ENCODE results near the gene SEC23B.

DNA sequence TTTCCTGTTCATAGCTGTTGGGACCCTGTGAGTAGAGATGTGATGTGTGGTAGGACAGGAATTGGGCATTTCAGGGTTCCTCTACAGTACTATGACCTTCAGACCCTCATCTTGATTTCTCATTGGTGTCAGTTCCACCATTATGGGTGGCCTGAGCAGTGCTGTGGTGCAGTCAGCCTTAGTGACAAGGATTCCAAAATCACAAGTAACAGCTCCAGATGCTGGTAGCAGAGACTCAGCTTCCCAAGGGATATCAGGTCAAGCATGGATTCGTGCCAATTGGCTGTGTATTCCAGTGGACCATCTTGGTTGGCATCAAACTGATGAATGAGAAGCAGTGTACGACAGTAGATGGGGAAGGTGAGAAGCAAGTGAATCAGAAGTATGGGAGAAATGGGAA is 63.3 kb downstream of the SEC23B start:
- TF ChIP-seq POLR2A (IDR thresholded peaks at IDR 0.05; ENCODE audit: control extremely low read depth in 1 of 2, low read depth in 2 of 2, low read length in 2 of 2) = no peak
- TF ChIP-seq, protein P1, sequence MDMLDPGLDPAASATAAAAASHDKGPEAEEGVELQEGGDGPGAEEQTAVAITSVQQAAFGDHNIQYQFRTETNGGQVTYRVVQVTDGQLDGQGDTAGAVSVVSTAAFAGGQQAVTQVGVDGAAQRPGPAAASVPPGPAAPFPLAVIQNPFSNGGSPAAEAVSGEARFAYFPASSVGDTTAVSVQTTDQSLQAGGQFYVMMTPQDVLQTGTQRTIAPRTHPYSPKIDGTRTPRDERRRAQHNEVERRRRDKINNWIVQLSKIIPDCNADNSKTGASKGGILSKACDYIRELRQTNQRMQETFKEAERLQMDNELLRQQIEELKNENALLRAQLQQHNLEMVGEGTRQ (IDR thresholded peaks at IDR 0.05; ENCODE audit: low read length) = no peak
- no peak for TF ChIP-seq JUND (IDR thresholded peaks at IDR 0.05; ENCODE audit: low read length)
- no peak for TF ChIP-seq CEBPB (IDR thresholded peaks at IDR 0.05; ENCODE audit: low read depth, low read length)
- TF ChIP-seq, protein P2, sequence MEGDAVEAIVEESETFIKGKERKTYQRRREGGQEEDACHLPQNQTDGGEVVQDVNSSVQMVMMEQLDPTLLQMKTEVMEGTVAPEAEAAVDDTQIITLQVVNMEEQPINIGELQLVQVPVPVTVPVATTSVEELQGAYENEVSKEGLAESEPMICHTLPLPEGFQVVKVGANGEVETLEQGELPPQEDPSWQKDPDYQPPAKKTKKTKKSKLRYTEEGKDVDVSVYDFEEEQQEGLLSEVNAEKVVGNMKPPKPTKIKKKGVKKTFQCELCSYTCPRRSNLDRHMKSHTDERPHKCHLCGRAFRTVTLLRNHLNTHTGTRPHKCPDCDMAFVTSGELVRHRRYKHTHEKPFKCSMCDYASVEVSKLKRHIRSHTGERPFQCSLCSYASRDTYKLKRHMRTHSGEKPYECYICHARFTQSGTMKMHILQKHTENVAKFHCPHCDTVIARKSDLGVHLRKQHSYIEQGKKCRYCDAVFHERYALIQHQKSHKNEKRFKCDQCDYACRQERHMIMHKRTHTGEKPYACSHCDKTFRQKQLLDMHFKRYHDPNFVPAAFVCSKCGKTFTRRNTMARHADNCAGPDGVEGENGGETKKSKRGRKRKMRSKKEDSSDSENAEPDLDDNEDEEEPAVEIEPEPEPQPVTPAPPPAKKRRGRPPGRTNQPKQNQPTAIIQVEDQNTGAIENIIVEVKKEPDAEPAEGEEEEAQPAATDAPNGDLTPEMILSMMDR (IDR thresholded peaks at IDR 0.05; ENCODE audit: control extremely low read depth in 1 of 3, insufficient read depth in 1 of 3, low read depth in 1 of 3, low read length in 3 of 3) = no peak
- no peak for TF ChIP-seq EGR1 (IDR thresholded peaks at IDR 0.05; ENCODE audit: borderline replicate concordance, low read depth, low read length)
- TF ChIP-seq, protein P3, sequence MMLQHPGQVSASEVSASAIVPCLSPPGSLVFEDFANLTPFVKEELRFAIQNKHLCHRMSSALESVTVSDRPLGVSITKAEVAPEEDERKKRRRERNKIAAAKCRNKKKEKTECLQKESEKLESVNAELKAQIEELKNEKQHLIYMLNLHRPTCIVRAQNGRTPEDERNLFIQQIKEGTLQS (IDR thresholded peaks at IDR 0.05; ENCODE audit: insufficient read depth, low read depth, low read length) = no peak
- TF ChIP-seq KDM5A (IDR thresholded peaks at IDR 0.05; ENCODE audit: low read length) = no peak
- TF ChIP-seq YY1 (IDR thresholded peaks at IDR 0.05; ENCODE audit: low read depth, low read length) = no peak
- no peak for TF ChIP-seq HDAC2 (IDR thresholded peaks at IDR 0.05; ENCODE audit: borderline replicate concordance in 1 of 2, low read depth in 2 of 2, low read length in 2 of 2)

Data from H1 (cell line).